Uterus (tissue), 2 donors: ENCODE results near the gene PPP2R2D.

Experiments used
- POLR2A ChIP-seq, 2 donors: fragments of 450-650 bp; IDR thresholded peaks; one replicate each; pipeline ENCODE4 v1.6.1; 2016; ENCODE audit warnings: antibody characterized with exemption in 2 of 2, mild to moderate bottlenecking in 1 of 2, moderate library complexity in 1 of 2
- TF ChIP-seq, protein P1 (sequence below), 4 experiments: fragments of 200-600 bp in 2 of 4; fragments of 450-650 bp in 2 of 4; sonication (generic) in 2 of 4; IDR thresholded peaks; one replicate each; pipeline ENCODE4 v1.5.1; 2016 to 2019; ENCODE audit warnings: antibody characterized with exemption in 4 of 4, mild to moderate bottlenecking in 2 of 4, moderate library complexity in 1 of 4

DNA sequence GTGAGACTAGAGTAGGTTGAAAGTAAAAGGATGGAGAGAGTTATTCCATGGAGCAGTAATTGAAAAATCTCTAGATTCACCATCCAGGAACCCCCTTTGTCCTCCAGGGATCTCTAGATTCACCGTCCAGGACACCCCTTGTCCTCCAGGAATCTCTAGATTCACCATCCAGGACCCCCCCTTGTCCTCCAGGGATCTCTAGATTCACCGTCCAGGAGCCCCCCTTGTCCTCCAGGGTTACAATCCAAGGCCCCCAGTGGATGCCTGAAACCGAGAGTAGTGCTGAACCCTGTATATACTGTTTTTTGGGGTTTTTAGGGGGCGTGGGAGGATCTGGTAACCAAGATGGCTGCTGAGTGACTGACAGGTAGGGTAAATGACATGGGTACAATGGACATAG is 38.3 kb upstream of the PPP2R2D start:
- TF ChIP-seq, protein P1, sequence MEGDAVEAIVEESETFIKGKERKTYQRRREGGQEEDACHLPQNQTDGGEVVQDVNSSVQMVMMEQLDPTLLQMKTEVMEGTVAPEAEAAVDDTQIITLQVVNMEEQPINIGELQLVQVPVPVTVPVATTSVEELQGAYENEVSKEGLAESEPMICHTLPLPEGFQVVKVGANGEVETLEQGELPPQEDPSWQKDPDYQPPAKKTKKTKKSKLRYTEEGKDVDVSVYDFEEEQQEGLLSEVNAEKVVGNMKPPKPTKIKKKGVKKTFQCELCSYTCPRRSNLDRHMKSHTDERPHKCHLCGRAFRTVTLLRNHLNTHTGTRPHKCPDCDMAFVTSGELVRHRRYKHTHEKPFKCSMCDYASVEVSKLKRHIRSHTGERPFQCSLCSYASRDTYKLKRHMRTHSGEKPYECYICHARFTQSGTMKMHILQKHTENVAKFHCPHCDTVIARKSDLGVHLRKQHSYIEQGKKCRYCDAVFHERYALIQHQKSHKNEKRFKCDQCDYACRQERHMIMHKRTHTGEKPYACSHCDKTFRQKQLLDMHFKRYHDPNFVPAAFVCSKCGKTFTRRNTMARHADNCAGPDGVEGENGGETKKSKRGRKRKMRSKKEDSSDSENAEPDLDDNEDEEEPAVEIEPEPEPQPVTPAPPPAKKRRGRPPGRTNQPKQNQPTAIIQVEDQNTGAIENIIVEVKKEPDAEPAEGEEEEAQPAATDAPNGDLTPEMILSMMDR (IDR thresholded peaks at IDR 0.05): no peak
- TF ChIP-seq POLR2A (IDR thresholded peaks at IDR 0.05): no peak
